Fibroblast of villous mesenchyme (primary cell): ENCODE measurements around the gene CA12. TPM values are rescaled to one million over a fixed set of nuclear protein-coding genes. Genes with fewer than 3 reads are reported as not detected.
A peak's percentile ranks its signal among the peaks of the same experiment; 100 is the strongest.

Experiments used
- DNase-seq: peaks from one replicate; pipeline ENCODE4 v3.0.0-alpha.2; 2010; ENCODE audit warnings: low read depth
- H3K4me3 ChIP-seq: 2 replicates; pipeline ENCODE4 v1.5.1; 2011; ENCODE audit warnings: low read depth, mild to moderate bottlenecking, low read length
- CTCF ChIP-seq: IDR thresholded peaks from 2 replicates; pipeline ENCODE4 v1.5.1; 2012; ENCODE audit warnings: low read depth, mild to moderate bottlenecking, low read length; ENCODE audit not compliant: insufficient read depth
- total RNA-seq: library from RNA; depleted of rRNA; stranded (reverse); fragments of >200 nt; gene quantifications from 2 replicates; pipeline ENCODE4 v1.2.3, GENCODE V29; 2012

The CA12 gene
- total RNA-seq, 1 donor = 15.1 TPM

GRCh38 chr15:63313825-63314224 lies 67.8 kb downstream of the CA12 start:
- no peak for TF ChIP-seq CTCF
- H3K4me3 ChIP-seq = no peak overlapping the region
- DNase-seq = no peak

GRCh38 chr15:63312286-63312685 lies 69.4 kb downstream of the CA12 start:
- DNase-seq = no peak
- no peak overlapping the region for H3K4me3 ChIP-seq
- TF ChIP-seq CTCF = no peak

- DNase-seq = peak; percentile 32
- H3K4me3 ChIP-seq = no peak overlapping the region
- TF ChIP-seq CTCF = no peak
Measured at GRCh38 chr15:63310646-63311045, 71.0 kb downstream of the CA12 start.

GRCh38 chr15:63308947-63309346 lies 72.7 kb downstream of the CA12 start:
- no peak for DNase-seq
- no peak for TF ChIP-seq CTCF
- no peak overlapping the region for H3K4me3 ChIP-seq

GRCh38 chr15:63308491-63308890 lies 73.2 kb downstream of the CA12 start:
- no peak for TF ChIP-seq CTCF
- no peak overlapping the region for H3K4me3 ChIP-seq
- DNase-seq = no peak

- no peak overlapping the region for H3K4me3 ChIP-seq
- no peak for TF ChIP-seq CTCF
- DNase-seq = no peak
Measured at GRCh38 chr15:63306492-63307073, 75.1 kb downstream of the CA12 start.

GRCh38 chr15:63305260-63305659 lies 76.4 kb downstream of the CA12 start:
- no peak for DNase-seq
- H3K4me3 ChIP-seq = no peak overlapping the region
- no peak for TF ChIP-seq CTCF
